Measurements from ENCODE around the gene EPS15. TPM values are rescaled to one million over a fixed set of nuclear protein-coding genes. Genes with fewer than 3 reads are reported as not detected.
A peak's percentile ranks its signal among the peaks of the same experiment; 100 is the strongest.

Gene EPS15
- total RNA-seq, 1 donor from 2014 or later, result 64.5 TPM

- no peak overlapping the region for H3K27ac ChIP-seq (replicated peaks)
- no peak overlapping the region for H3K4me3 ChIP-seq
- intact Hi-C loops (cut with micrococcal nuclease), result no loop called here
- no peak for DNase-seq
- H3K4me1 ChIP-seq, result peaks cover 11% of the 10 kb centered on the region
- TF ChIP-seq CTCF (IDR thresholded peaks at IDR 0.05; ENCODE audit: borderline replicate concordance), result no peak
- H3K27me3 ChIP-seq (ENCODE audit: low read depth), result peaks cover 43% of the 10 kb centered on the region
- no peaks in the 10 kb centered on the region for H3K9me3 ChIP-seq (replicated peaks)
- H3K36me3 ChIP-seq, result no peaks in the 10 kb centered on the region
Measured at GRCh38 chr1:51340380-51340779, 178.7 kb downstream of the EPS15 start.

DNA sequence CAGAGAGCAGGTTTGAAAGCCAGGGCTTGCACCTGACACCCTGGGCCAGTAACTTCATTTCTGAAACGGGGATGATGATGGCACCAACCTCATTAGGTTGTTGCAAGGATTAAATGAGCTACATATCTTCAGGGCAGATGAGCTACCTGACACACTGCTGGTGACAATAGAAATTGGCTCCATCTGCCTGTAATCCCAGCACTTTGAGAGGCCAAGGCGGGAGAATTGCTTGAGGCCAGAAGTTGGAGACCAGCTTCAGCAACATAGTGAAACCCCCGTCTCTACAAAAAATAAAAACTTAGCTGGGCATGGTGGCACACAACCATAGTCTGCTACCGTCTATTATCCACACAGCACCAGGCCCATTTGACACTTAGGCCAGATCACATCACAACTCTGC lies 182.4 kb downstream of the EPS15 start:
- H3K36me3 ChIP-seq, result no peaks in the 10 kb centered on the region
- DNase-seq, result no peak
- TF ChIP-seq CTCF (IDR thresholded peaks at IDR 0.05; ENCODE audit: borderline replicate concordance), result no peak
- H3K4me1 ChIP-seq, result no peaks in the 10 kb centered on the region
- H3K9me3 ChIP-seq (replicated peaks), result no peaks in the 10 kb centered on the region
- no peak overlapping the region for H3K4me3 ChIP-seq
- H3K27me3 ChIP-seq (ENCODE audit: low read depth), result peaks cover 12% of the 10 kb centered on the region
- no peak overlapping the region for H3K27ac ChIP-seq (replicated peaks)
- intact Hi-C loops (cut with micrococcal nuclease), result no loop called here

GRCh38 chr1:51336004-51336403 lies 183.1 kb downstream of the EPS15 start:
- DNase-seq, result no peak

GRCh38 chr1:51331206-51332100 lies 187.6 kb downstream of the EPS15 start:
- Histone ChIP-seq H3K27me3 (ENCODE audit: low read depth) (peaks cover 35% of the 10 kb centered on the region), H3K27ac (replicated peaks) (peak overlapping the region; percentile 87), H3K9me3 (replicated peaks) (no peaks in the 10 kb centered on the region), H3K4me3 (peak overlapping the region; percentile 69), H3K36me3 (no peaks in the 10 kb centered on the region), H3K4me1 (peaks cover 32% of the 10 kb centered on the region)
- DNase-seq, result no peak
- no peak for TF ChIP-seq CTCF (IDR thresholded peaks at IDR 0.05; ENCODE audit: borderline replicate concordance)
- intact Hi-C loops (cut with micrococcal nuclease), result no loop called here

More at GRCh38 chr1:51336004-51336403, 183.1 kb downstream of the EPS15 start:
- no peaks in the 10 kb centered on the region for H3K9me3 ChIP-seq (replicated peaks)
- peaks cover 7% of the 10 kb centered on the region for H3K4me1 ChIP-seq
- no peak overlapping the region for H3K4me3 ChIP-seq
- intact Hi-C loops (cut with micrococcal nuclease), result no loop called here
- H3K27me3 ChIP-seq (ENCODE audit: low read depth), result peaks cover 19% of the 10 kb centered on the region
- TF ChIP-seq CTCF (IDR thresholded peaks at IDR 0.05; ENCODE audit: borderline replicate concordance), result no peak
- no peak overlapping the region for H3K27ac ChIP-seq (replicated peaks)
- H3K36me3 ChIP-seq, result no peaks in the 10 kb centered on the region

DNA sequence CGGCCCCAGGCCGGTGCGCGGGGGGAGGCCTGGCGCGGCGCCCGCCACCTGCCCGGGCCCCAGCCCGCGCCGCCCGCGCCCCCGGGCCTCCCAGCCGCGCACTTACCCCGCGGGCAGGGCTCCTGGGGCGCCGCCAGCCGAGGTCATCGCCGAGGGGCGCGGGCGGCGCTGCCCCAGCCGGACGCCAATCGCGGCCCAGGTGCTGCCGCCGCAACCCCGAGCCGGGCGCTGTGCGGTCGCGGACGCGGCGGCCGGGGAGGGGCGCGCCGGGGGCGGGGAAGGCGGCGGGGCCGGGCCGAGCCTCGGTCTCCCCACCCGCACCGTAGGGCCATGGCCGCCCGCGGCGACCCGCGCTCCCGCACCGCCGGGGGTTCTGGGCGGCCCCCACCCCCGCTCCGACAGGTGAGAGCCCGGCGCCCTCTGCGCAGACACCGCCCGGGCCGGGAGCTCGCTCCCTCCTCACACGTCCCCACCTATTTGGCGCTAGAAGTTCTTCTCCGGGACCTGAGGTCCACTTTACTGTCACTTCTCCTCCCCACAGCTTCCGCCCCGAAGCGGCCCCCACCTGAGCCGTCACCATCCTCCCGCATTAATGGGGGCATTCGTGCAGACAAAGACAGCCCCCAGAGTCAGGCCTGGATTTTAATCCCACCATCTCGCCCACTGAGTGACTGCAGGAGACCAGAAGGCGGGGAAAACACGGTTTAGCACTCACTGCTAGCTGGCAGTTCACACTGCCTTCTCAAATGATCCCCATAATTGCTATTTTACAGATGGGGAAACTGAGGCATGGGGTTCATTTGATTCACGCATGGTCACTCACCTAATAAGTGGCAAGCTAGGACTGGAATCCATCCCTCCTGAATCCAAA lies 188.5 kb downstream of the EPS15 start, which contains the start of gene TTC39A:
Gene TTC39A, minus strand, starts transcription at position 232 of the 871 bp plus-strand sequence. Its CDS starts 85 bp downstream, at position 147.
- no peak for TF ChIP-seq CTCF (IDR thresholded peaks at IDR 0.05; ENCODE audit: borderline replicate concordance)
- Histone ChIP-seq H3K9me3 (replicated peaks) (no peaks in the 10 kb centered on the region), H3K4me1 (peaks cover 37% of the 10 kb centered on the region), H3K4me3 (peak within 1 kb of the TSS; percentile 69), H3K27me3 (ENCODE audit: low read depth) (peaks cover 35% of the 10 kb centered on the region), H3K27ac (replicated peaks) (peak within 1 kb of the TSS; percentile 87), H3K36me3 (no peaks in the 10 kb centered on the region)
- intact Hi-C loops (cut with micrococcal nuclease), result no loop called here
- DNase-seq, result no peak
